ENCODE results near the gene PRDM16. TPM values are rescaled to one million over a fixed set of nuclear protein-coding genes. Genes with fewer than 3 reads are reported as not detected.

PRDM16 gene
- total RNA-seq, 4 donors from 2014 or later: 0.19 to 1.6 (median 0.36) TPM

DNA sequence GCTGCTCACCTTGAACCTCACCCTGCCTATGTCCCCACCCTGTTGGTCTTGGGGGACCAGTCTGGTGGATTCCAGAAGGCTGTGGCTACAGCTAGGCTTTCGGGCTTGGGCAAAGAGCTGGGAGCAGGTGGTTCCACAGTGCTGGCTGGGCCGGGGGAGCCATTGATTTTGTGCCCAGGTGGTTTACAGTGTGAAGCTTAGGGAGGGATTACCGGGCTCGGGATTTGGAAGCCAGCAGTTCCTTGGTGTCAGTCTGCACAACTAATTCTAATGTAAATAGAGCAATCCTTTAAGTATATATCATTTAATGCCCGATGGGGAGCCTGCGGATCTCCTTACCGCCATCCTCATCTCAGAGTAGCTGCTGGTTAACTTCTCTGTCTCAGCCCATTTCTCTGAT, 38.2 kb downstream of the PRDM16 start:
- Histone ChIP-seq H3K4me1 (no peaks in the 10 kb centered on the region), H3K9me3 (no peaks in the 10 kb centered on the region), H3K36me3 (no peaks in the 10 kb centered on the region), H3K27ac (no peak overlapping the region), H3K27me3 (peaks cover 84% of the 10 kb centered on the region), H3K4me3 (no peak overlapping the region)
- DNase-seq (ENCODE audit: low spot score in 2 of 2): no peak
- WGBS: 85% methylated on average over 7 of the region's 7 CpGs
- TF ChIP-seq POLR2A (IDR thresholded peaks at IDR 0.05) (no peak), EP300 (IDR thresholded peaks at IDR 0.05) (no peak), POLR2AphosphoS5 (IDR thresholded peaks at IDR 0.05) (no peak)
- TF ChIP-seq, protein P1, sequence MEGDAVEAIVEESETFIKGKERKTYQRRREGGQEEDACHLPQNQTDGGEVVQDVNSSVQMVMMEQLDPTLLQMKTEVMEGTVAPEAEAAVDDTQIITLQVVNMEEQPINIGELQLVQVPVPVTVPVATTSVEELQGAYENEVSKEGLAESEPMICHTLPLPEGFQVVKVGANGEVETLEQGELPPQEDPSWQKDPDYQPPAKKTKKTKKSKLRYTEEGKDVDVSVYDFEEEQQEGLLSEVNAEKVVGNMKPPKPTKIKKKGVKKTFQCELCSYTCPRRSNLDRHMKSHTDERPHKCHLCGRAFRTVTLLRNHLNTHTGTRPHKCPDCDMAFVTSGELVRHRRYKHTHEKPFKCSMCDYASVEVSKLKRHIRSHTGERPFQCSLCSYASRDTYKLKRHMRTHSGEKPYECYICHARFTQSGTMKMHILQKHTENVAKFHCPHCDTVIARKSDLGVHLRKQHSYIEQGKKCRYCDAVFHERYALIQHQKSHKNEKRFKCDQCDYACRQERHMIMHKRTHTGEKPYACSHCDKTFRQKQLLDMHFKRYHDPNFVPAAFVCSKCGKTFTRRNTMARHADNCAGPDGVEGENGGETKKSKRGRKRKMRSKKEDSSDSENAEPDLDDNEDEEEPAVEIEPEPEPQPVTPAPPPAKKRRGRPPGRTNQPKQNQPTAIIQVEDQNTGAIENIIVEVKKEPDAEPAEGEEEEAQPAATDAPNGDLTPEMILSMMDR (IDR thresholded peaks at IDR 0.05): no peak

DNA sequence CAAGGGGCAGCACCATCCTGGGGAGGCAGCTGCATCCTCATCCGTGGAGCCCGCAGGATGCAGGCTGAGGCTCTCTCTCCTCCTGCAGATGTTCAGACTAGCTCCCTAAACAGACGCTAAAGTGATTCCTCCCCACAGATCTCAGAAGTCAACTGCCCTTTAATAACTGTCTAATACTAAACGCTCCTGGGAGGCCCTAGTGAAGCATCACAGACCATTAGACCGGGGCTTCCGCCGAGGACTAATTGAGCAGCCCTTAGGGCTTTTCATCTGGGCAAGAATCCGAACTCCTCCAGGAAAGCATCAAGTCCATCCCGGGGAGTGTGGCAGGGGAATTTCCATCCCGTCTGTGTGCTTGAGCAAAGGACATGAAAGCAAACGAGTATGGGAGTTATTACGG, 40.4 kb downstream of the PRDM16 start:
- 36% methylated on average over 9 of the region's 12 CpGs for WGBS
- Histone ChIP-seq H3K9me3 (no peaks in the 10 kb centered on the region), H3K27ac (no peak overlapping the region), H3K36me3 (no peaks in the 10 kb centered on the region), H3K4me3 (no peak overlapping the region), H3K4me1 (no peaks in the 10 kb centered on the region), H3K27me3 (peaks cover 86% of the 10 kb centered on the region)
- DNase-seq (ENCODE audit: low spot score in 2 of 2): no peak
- TF ChIP-seq POLR2A (IDR thresholded peaks at IDR 0.05): no peak
- TF ChIP-seq, protein P1 (IDR thresholded peaks at IDR 0.05): no peak
- TF ChIP-seq EP300 (IDR thresholded peaks at IDR 0.05): no peak
- no peak for TF ChIP-seq POLR2AphosphoS5 (IDR thresholded peaks at IDR 0.05)

DNA sequence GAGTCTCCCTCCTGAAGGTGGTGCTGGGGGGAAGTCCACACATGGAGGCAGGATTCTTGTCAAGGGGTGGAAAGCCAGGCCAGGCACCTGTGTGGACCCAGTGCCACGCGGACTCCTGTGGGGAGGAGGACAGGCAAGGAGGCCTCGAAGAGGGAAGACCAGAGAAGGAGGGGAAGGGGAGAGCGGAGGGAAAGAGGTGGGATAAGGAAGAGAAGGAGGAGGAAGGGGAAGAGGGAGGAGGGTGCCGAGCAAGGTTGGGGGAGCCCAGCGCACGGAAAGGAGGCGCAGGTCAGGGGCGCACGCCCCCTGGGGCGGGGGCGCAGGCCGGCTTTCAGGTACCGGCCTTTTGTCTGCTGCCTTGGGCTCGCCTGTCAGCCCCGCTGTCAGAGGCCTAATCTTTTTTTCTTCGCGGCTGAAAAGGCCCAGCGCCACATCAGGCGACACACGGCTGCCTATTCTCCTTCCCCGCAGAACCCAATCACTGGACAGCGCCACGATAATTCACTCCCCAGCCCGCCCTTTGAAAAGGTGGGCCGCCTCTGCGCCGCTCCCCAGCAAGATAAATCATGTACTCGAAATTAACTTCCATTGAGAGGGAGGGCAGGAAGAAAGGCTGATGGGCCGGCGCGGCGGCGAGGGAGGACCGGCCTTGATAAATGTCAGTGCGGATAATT, 42.5 kb downstream of the PRDM16 start:
- Histone ChIP-seq H3K9me3 (no peaks in the 10 kb centered on the region), H3K27ac (no peak overlapping the region), H3K4me3 (no peak overlapping the region), H3K36me3 (no peaks in the 10 kb centered on the region), H3K4me1 (no peaks in the 10 kb centered on the region), H3K27me3 (peaks cover 67% of the 10 kb centered on the region)
- no peak for DNase-seq (ENCODE audit: low spot score in 2 of 2)
- no peak for TF ChIP-seq POLR2A (IDR thresholded peaks at IDR 0.05)
- no peak for TF ChIP-seq EP300 (IDR thresholded peaks at IDR 0.05)
- no peak for TF ChIP-seq POLR2AphosphoS5 (IDR thresholded peaks at IDR 0.05)
- TF ChIP-seq, protein P1 (IDR thresholded peaks at IDR 0.05): no peak
- 48% methylated on average over 36 of the region's 36 CpGs for WGBS

DNA sequence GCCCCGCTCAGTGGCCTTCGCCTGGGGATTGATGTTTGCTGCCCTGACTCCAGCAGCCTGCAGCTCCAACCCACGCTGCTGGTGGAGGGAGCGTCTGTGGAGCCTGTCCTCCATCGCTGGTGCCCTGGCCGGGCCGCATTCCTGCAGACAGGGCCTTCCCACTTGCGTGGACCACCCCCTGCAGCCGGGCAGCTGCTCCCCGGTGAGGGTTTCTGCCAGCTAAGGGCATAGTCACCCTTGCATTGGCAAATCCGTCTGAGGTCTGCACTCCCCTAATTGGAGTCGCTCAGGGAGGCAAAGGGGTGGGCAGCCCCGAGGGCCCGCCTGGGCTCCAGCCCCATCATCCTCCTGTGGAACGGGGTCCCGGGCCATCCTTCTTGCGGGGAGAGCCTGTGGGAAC, 43.5 kb downstream of the PRDM16 start:
- no peak overlapping the region for H3K27ac ChIP-seq
- H3K9me3 ChIP-seq: no peaks in the 10 kb centered on the region
- no peaks in the 10 kb centered on the region for H3K4me1 ChIP-seq
- no peak for DNase-seq (ENCODE audit: low spot score in 2 of 2)
- H3K4me3 ChIP-seq: no peak overlapping the region
- H3K36me3 ChIP-seq: no peaks in the 10 kb centered on the region
- 73% methylated on average over 7 of the region's 17 CpGs for WGBS
- H3K27me3 ChIP-seq: peaks cover 60% of the 10 kb centered on the region
- TF ChIP-seq, protein P1 (IDR thresholded peaks at IDR 0.05): no peak
- no peak for TF ChIP-seq EP300 (IDR thresholded peaks at IDR 0.05)
- TF ChIP-seq POLR2AphosphoS5 (IDR thresholded peaks at IDR 0.05): no peak
- TF ChIP-seq POLR2A (IDR thresholded peaks at IDR 0.05): no peak

DNA sequence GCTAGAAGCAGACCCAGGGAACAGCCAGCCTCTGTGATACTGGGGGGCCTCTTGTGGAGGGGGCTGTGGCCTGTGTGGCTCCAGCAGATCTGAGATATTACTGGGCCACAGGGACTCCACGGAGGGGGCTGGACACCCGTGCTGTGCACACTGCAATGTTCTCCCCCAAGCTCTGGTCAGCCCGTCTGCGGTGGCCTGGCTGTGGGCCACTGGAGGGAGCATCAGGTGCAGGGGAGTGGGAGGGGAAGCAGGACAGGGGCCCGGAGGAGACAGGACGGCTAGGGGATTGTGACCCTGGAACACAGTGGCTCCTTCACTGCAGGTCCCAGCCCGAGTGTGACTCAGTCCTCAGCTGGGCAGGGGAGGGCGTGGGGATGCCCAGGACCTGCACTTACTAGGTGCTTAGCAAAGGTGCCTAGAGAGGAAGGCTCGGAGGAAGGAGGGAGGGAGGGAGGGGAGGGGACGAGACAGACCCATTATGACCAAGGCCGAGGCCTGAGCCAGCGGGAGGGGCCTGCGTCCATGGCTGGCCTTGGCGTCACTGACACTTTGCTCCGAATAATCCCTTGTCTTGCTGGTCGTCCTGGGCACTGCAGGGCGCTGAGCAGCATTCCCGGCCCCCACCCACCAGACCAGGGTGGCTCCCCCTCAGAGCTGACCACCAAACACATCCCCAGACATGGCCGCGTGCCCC, 44.2 kb downstream of the PRDM16 start:
- H3K27me3 ChIP-seq: peaks cover 53% of the 10 kb centered on the region
- 79% methylated on average over 11 of the region's 20 CpGs for WGBS
- TF ChIP-seq, protein P1 (IDR thresholded peaks at IDR 0.05): no peak
- no peak for TF ChIP-seq EP300 (IDR thresholded peaks at IDR 0.05)
- TF ChIP-seq POLR2AphosphoS5 (IDR thresholded peaks at IDR 0.05): no peak
- no peak for TF ChIP-seq POLR2A (IDR thresholded peaks at IDR 0.05)
- H3K4me1 ChIP-seq: no peaks in the 10 kb centered on the region
- no peak for DNase-seq (ENCODE audit: low spot score in 2 of 2)
- no peak overlapping the region for H3K4me3 ChIP-seq
- no peak overlapping the region for H3K27ac ChIP-seq
- H3K9me3 ChIP-seq: no peaks in the 10 kb centered on the region
- H3K36me3 ChIP-seq: no peaks in the 10 kb centered on the region
